RWPE2 (cell line): ENCODE measurements around the gene DMBX1.

Experiments used
- ATAC-seq: fragments of 200-7000 bp; cut with Tn5 transposase; 3 replicates; pipeline ENCODE4 v1.9.1; 2021; ENCODE audit warnings: low read depth
- DNase-seq: peaks from one replicate; pipeline ENCODE4 v3.0.0-alpha.2; 2020; ENCODE audit warnings: low spot score
- H3K27ac ChIP-seq: fragments of 450-650 bp; 2 replicates; pipeline ENCODE4 v1.5.1; 2017; ENCODE audit warnings: mild to moderate bottlenecking; ENCODE audit not compliant: poor library complexity, severe bottlenecking
- H3K27me3 ChIP-seq: fragments of 250-450 bp; sonication (Bioruptor Pico); 2 replicates; pipeline ENCODE4 v1.5.1; 2021; ENCODE audit warnings: mild to moderate bottlenecking, moderate library complexity; ENCODE audit not compliant: insufficient read depth, poor library complexity, severe bottlenecking
- H3K36me3 ChIP-seq: fragments of 250-450 bp; sonication (Bioruptor Pico); 2 replicates; pipeline ENCODE4 v1.5.1; 2020; ENCODE audit warnings: low read depth, mild to moderate bottlenecking, moderate library complexity
- H3K4me1 ChIP-seq: fragments of 250-450 bp; sonication (Bioruptor Pico); 2 replicates; pipeline ENCODE4 v1.5.1; 2021; ENCODE audit warnings: mild to moderate bottlenecking, moderate library complexity; ENCODE audit not compliant: insufficient read depth, poor library complexity, severe bottlenecking
- H3K4me3 ChIP-seq: fragments of 250-450 bp; sonication (Bioruptor Pico); 2 replicates; pipeline ENCODE4 v1.5.1; 2021; ENCODE audit warnings: mild to moderate bottlenecking, moderate library complexity; ENCODE audit not compliant: severe bottlenecking
- H3K9me3 ChIP-seq: fragments of 250-450 bp; sonication (Bioruptor Pico); 2 replicates; pipeline ENCODE4 v1.5.1; 2021; ENCODE audit warnings: mild to moderate bottlenecking, moderate library complexity; ENCODE audit not compliant: severe bottlenecking
- TF ChIP-seq, protein P1 (sequence below): fragments of 450-650 bp; IDR thresholded peaks from one replicate; pipeline ENCODE4 v1.5.1; 2017; ENCODE audit warnings: mild to moderate bottlenecking, moderate library complexity; ENCODE audit not compliant: poor library complexity, severe bottlenecking

The DMBX1 gene

GRCh38 chr1:46535063-46535462, 45.4 kb downstream of the DMBX1 start:
- DNase-seq (no peak), ATAC-seq (peak; percentile 41; the same call in 1 of the 3 replicates)
- TF ChIP-seq, protein P1, sequence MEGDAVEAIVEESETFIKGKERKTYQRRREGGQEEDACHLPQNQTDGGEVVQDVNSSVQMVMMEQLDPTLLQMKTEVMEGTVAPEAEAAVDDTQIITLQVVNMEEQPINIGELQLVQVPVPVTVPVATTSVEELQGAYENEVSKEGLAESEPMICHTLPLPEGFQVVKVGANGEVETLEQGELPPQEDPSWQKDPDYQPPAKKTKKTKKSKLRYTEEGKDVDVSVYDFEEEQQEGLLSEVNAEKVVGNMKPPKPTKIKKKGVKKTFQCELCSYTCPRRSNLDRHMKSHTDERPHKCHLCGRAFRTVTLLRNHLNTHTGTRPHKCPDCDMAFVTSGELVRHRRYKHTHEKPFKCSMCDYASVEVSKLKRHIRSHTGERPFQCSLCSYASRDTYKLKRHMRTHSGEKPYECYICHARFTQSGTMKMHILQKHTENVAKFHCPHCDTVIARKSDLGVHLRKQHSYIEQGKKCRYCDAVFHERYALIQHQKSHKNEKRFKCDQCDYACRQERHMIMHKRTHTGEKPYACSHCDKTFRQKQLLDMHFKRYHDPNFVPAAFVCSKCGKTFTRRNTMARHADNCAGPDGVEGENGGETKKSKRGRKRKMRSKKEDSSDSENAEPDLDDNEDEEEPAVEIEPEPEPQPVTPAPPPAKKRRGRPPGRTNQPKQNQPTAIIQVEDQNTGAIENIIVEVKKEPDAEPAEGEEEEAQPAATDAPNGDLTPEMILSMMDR: peak; percentile 36
- Histone ChIP-seq H3K27ac (no peak overlapping the region), H3K9me3 (no peaks in the 10 kb centered on the region), H3K4me1 (no peaks in the 10 kb centered on the region), H3K4me3 (no peak overlapping the region), H3K27me3 (no peaks in the 10 kb centered on the region), H3K36me3 (no peaks in the 10 kb centered on the region)

GRCh38 chr1:46536527-46536926, 46.9 kb downstream of the DMBX1 start:
- TF ChIP-seq, protein P1: no peak
- Histone ChIP-seq H3K27me3 (no peaks in the 10 kb centered on the region), H3K27ac (no peak overlapping the region), H3K9me3 (no peaks in the 10 kb centered on the region), H3K4me1 (no peaks in the 10 kb centered on the region), H3K4me3 (no peak overlapping the region), H3K36me3 (no peaks in the 10 kb centered on the region)
- ATAC-seq (no peak), DNase-seq (no peak)

- ATAC-seq (no peak), DNase-seq (no peak)
- no peak overlapping the region for H3K27ac ChIP-seq
- no peaks in the 10 kb centered on the region for H3K4me1 ChIP-seq
- H3K4me3 ChIP-seq: no peak overlapping the region
- TF ChIP-seq, protein P1: no peak
- H3K9me3 ChIP-seq: no peaks in the 10 kb centered on the region
- no peaks in the 10 kb centered on the region for H3K36me3 ChIP-seq
- H3K27me3 ChIP-seq: no peaks in the 10 kb centered on the region
Measured at GRCh38 chr1:46537651-46538050, 48.0 kb downstream of the DMBX1 start.

GRCh38 chr1:46538147-46538546, 48.5 kb downstream of the DMBX1 start:
- H3K4me1 ChIP-seq: no peaks in the 10 kb centered on the region
- no peaks in the 10 kb centered on the region for H3K36me3 ChIP-seq
- no peak for DNase-seq
- ATAC-seq: no peak
- no peaks in the 10 kb centered on the region for H3K9me3 ChIP-seq
- no peaks in the 10 kb centered on the region for H3K27me3 ChIP-seq
- TF ChIP-seq, protein P1: no peak
- H3K4me3 ChIP-seq: no peak overlapping the region
- no peak overlapping the region for H3K27ac ChIP-seq
